HG02981 (cell line): ENCODE results near the gene GPX3.
A peak's percentile ranks its signal among the peaks of the same experiment; 100 is the strongest.

Source experiments
- ATAC-seq: cut with Tn5 transposase; IDR thresholded peaks from one replicate; pipeline ENCODE4 v1.9.1; 2021; ENCODE audit warnings: mild to moderate bottlenecking, moderate library complexity; ENCODE audit not compliant: unreplicated experiment

The GPX3 gene

GRCh38 chr5:151055336-151055735 is 34.9 kb downstream of the GPX3 start:
- ATAC-seq: no peak

GRCh38 chr5:151056379-151057325 is 36.3 kb downstream of the GPX3 start:
- ATAC-seq: no peak

GRCh38 chr5:151058301-151058700 is 37.9 kb downstream of the GPX3 start:
- no peak for ATAC-seq

- ATAC-seq: no peak
These were observed 38.6 kb downstream of the GPX3 start for GRCh38 chr5:151058891-151059489.

- ATAC-seq: no peak
These were observed 40.4 kb downstream of the GPX3 start for GRCh38 chr5:151060742-151061141.

GRCh38 chr5:151062405-151063141 is 42.2 kb downstream of the GPX3 start:
- no peak for ATAC-seq

GRCh38 chr5:151063142-151063989 is 43.0 kb downstream of the GPX3 start:
- ATAC-seq: no peak

GRCh38 chr5:151064916-151065499 is 44.6 kb downstream of the GPX3 start:
- ATAC-seq: no peak

GRCh38 chr5:151065609-151066008 is 45.2 kb downstream of the GPX3 start:
- ATAC-seq: no peak

GRCh38 chr5:151066920-151067319 is 46.5 kb downstream of the GPX3 start:
- ATAC-seq: no peak

GRCh38 chr5:151067632-151068432 is 47.4 kb downstream of the GPX3 start:
- ATAC-seq: no peak

- ATAC-seq: peak; percentile 53
These were observed 48.2 kb downstream of the GPX3 start for GRCh38 chr5:151068433-151069197.

- ATAC-seq: no peak
These were observed 50.1 kb downstream of the GPX3 start for GRCh38 chr5:151070449-151070848.

- ATAC-seq: no peak
These were observed 50.6 kb downstream of the GPX3 start for GRCh38 chr5:151071021-151071420.

GRCh38 chr5:151071848-151072629 is 51.6 kb downstream of the GPX3 start:
- no peak for ATAC-seq

GRCh38 chr5:151072630-151073025 is 52.2 kb downstream of the GPX3 start:
- no peak for ATAC-seq

GRCh38 chr5:151073280-151073679 is 52.9 kb downstream of the GPX3 start:
- ATAC-seq: no peak

GRCh38 chr5:151074557-151074956 is 54.2 kb downstream of the GPX3 start:
- ATAC-seq: no peak
